HFFc6 (cell line): Measurements from ENCODE around the gene FER. TPM values are rescaled to one million over a fixed set of nuclear protein-coding genes. Genes with fewer than 3 reads are reported as not detected.

Experiments used
- DNase-seq: peaks from one replicate; pipeline ENCODE4 v3.0.0-alpha.2; 2018
- H3K27ac Mint-ChIP-seq: 2 replicates; pipeline ENCODE4 v1.8.0; 2020; ENCODE audit warnings: mild to moderate bottlenecking, mixed read lengths
- H3K27me3 Mint-ChIP-seq: 2 replicates; pipeline ENCODE4 v1.8.0; 2021; ENCODE audit warnings: mild to moderate bottlenecking, moderate library complexity, mixed read lengths; ENCODE audit not compliant: insufficient read depth
- H3K36me3 Mint-ChIP-seq: 2 replicates; pipeline ENCODE4 v1.8.0; 2021; ENCODE audit warnings: low read depth, mixed read lengths
- H3K4me1 Mint-ChIP-seq: 2 replicates; pipeline ENCODE4 v1.8.0; 2020; ENCODE audit warnings: low read depth, mixed read lengths
- H3K4me3 Mint-ChIP-seq: 2 replicates; pipeline ENCODE4 v1.8.0; 2020; ENCODE audit warnings: mild to moderate bottlenecking, moderate library complexity, mixed read lengths
- H3K9me3 Mint-ChIP-seq: 2 replicates; pipeline ENCODE4 v1.8.0; 2020; ENCODE audit warnings: mild to moderate bottlenecking, mixed read lengths
- total RNA-seq, 6 experiments: library from RNA; stranded (reverse); fragmentation: NEBNext Ultra II Directional; extraction: Animal tissue kit (Norgen Biotek cat#: 25700); gene quantifications; 2 replicates in 1 of 6; 3 replicates in 5 of 6; pipeline ENCODE4 v1.2.3, GENCODE V29; 2021
- TF ChIP-seq, protein P1 (sequence below): fragments of 200-600 bp; sonication (generic); IDR thresholded peaks from 2 replicates; pipeline ENCODE4 v1.5.0; 2021; ENCODE audit warnings: antibody characterized with exemption, mild to moderate bottlenecking

The FER gene
- total RNA-seq, 6 experiments from 2014 or later: 20.2 to 24.6 (median 22.9) TPM

DNA sequence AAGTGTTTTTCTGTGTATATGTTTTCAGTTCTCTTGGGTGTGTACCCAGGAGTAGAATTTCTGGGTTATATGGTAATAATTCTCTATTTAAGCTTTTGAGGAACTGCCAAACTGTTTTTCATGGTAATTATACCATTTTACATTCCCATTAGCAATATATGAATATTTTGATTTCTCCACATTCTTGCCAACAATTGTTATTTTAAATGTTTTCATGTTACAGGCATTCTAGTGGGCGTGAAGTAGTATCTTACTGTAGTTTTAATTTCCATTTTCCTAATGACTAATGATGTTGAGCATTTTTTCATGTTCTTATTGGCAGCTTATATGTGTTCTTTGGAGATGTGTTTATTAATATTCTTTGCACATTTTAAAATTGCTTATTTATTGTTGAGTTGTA, 199.5 kb downstream of the FER start:
- no peak overlapping the region for H3K4me3 Mint-ChIP-seq
- no peaks in the 10 kb centered on the region for H3K36me3 Mint-ChIP-seq
- no peaks in the 10 kb centered on the region for H3K9me3 Mint-ChIP-seq
- DNase-seq: no peak
- no peaks in the 10 kb centered on the region for H3K4me1 Mint-ChIP-seq
- TF ChIP-seq, protein P1, sequence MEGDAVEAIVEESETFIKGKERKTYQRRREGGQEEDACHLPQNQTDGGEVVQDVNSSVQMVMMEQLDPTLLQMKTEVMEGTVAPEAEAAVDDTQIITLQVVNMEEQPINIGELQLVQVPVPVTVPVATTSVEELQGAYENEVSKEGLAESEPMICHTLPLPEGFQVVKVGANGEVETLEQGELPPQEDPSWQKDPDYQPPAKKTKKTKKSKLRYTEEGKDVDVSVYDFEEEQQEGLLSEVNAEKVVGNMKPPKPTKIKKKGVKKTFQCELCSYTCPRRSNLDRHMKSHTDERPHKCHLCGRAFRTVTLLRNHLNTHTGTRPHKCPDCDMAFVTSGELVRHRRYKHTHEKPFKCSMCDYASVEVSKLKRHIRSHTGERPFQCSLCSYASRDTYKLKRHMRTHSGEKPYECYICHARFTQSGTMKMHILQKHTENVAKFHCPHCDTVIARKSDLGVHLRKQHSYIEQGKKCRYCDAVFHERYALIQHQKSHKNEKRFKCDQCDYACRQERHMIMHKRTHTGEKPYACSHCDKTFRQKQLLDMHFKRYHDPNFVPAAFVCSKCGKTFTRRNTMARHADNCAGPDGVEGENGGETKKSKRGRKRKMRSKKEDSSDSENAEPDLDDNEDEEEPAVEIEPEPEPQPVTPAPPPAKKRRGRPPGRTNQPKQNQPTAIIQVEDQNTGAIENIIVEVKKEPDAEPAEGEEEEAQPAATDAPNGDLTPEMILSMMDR: no peak
- H3K27ac Mint-ChIP-seq: no peak overlapping the region
- no peaks in the 10 kb centered on the region for H3K27me3 Mint-ChIP-seq

DNA sequence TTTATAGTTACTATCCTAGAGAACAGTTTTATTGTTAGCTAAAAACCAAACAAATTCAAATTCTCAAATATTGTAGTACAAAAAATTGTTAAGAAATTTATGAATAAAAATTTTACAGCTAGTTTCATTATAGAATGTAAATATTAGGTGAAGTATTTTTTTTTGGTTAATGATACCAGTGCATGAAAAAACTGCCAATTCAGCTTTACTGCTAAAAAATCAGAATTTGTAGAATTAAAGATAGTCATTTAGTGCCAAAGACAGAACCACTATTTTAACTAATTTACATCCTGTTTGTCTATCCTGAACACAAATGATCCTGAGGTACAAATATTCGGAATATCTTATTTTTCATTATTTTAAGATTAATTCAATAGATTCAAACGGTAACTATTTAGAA, 202.6 kb downstream of the FER start:
- Mint-ChIP-seq H3K9me3 (no peaks in the 10 kb centered on the region), H3K27ac (no peak overlapping the region), H3K4me1 (no peaks in the 10 kb centered on the region), H3K4me3 (no peak overlapping the region), H3K36me3 (no peaks in the 10 kb centered on the region), H3K27me3 (no peaks in the 10 kb centered on the region)
- DNase-seq: no peak
- TF ChIP-seq, protein P1: no peak

DNA sequence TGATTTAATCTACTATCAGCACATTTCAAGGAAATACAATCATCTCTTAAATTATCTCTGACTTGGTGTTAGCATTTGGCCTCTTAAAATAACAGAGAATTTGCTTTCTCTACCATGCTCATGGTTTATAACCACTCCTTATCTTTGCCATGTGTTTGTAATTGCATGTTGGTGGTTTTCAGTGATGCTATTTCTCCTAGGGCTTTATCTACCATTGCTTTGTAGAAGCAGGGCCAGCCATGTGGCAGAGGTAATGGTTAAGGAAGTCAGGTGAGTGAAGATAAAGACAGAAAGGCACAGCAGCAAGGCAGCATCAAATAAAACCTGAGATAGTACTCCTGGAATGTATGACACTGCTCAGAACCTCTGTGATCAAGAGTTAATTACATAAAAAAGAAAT, 206.2 kb downstream of the FER start:
- Mint-ChIP-seq H3K4me3 (no peak overlapping the region), H3K4me1 (no peaks in the 10 kb centered on the region), H3K27ac (no peak overlapping the region), H3K36me3 (no peaks in the 10 kb centered on the region), H3K9me3 (no peaks in the 10 kb centered on the region), H3K27me3 (no peaks in the 10 kb centered on the region)
- TF ChIP-seq, protein P1: no peak
- DNase-seq: no peak

DNA sequence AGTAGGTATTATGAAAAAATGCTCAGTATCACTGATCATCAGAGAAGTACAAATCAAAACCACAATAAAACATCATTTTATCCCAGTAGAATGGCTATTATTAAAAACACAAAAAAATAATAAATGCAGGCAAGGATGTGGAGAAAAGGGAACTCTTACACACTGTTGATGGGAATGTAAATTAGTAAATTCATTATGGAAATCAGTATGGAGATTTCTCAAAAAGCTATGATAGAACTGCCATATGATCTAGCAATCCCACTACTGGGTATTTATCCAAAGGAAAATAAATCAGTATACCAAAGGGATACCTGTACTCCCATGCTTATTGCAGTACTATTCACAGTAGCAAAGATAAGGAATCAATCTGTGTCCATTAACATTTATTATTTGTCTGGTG, 209.6 kb downstream of the FER start:
- Mint-ChIP-seq H3K27ac (no peak overlapping the region), H3K4me1 (no peaks in the 10 kb centered on the region), H3K9me3 (no peaks in the 10 kb centered on the region), H3K4me3 (no peak overlapping the region), H3K27me3 (no peaks in the 10 kb centered on the region), H3K36me3 (no peaks in the 10 kb centered on the region)
- DNase-seq: no peak
- TF ChIP-seq, protein P1: no peak

DNA sequence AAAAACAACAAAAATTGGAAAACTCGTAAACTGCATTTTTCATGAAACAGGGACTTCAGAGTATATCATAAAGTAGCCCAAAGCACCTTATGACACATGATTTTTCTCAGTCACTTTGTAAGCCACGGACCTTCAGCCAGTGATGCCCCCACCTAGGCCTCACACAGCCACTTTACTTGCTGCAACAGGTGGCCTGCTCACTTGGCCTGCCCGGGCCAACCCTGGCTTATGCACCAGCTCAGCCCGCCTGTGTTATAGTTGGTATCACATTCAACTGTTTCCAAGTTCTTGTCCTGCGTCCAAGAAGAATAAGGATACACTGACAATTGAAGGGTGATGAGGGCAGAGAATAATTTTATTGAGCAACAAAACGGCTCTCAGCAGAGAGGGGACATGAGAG, 219.2 kb downstream of the FER start:
- H3K27me3 Mint-ChIP-seq: no peaks in the 10 kb centered on the region
- no peak for DNase-seq
- H3K4me3 Mint-ChIP-seq: no peak overlapping the region; the same call in 1 of the 2 replicates
- H3K36me3 Mint-ChIP-seq: peaks cover 9% of the 10 kb centered on the region
- TF ChIP-seq, protein P1: no peak
- H3K9me3 Mint-ChIP-seq: no peaks in the 10 kb centered on the region; the same call in 1 of the 2 replicates
- no peaks in the 10 kb centered on the region for H3K4me1 Mint-ChIP-seq
- no peak overlapping the region for H3K27ac Mint-ChIP-seq

DNA sequence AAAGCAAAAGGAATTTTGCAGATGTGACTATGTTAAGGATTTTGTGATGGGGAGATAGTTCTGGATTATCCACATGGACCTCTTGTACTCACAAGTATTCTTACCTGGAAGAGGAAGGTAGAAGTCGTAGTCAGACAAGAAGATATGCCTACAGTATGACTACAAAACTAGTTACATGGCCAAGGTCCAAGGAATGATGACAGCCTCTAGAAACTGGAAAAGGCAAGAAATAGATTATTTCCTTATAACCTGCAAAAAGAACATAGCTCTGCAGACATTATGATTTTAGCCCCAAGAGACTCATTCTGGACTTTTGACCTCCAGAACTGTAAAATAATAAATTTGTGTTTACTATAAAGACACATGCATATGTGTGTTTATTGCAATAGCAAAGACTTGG, 226.9 kb downstream of the FER start:
- Mint-ChIP-seq H3K36me3 (peaks cover 7% of the 10 kb centered on the region; the same call in 1 of the 2 replicates), H3K4me3 (no peak overlapping the region), H3K27me3 (no peaks in the 10 kb centered on the region), H3K4me1 (no peaks in the 10 kb centered on the region), H3K9me3 (no peaks in the 10 kb centered on the region), H3K27ac (no peak overlapping the region)
- TF ChIP-seq, protein P1: no peak
- DNase-seq: no peak
